Measurements from ENCODE around the gene TMUB1.
"Not testable (repeated sequence)": the region's sequence is repeated elsewhere in the genome, so short reads cannot be mapped to it uniquely, and the experiment has no call there.

TMUB1 gene

GRCh38 chr7:151048911-151049463, 34.3 kb downstream of the TMUB1 start:
- DNase-seq, result no peak

- DNase-seq, result no peak
Measured at GRCh38 chr7:151047976-151048815, 35.1 kb downstream of the TMUB1 start, which contains the start of gene ASIC3. ASIC3 (plus strand) TSS chr7:151048531; CDS start chr7:151048886, 355 bp downstream.

GRCh38 chr7:151046603-151047573, 36.4 kb downstream of the TMUB1 start:
- no peak for DNase-seq

GRCh38 chr7:151045967-151046366, 37.3 kb downstream of the TMUB1 start:
- DNase-seq, result no peak

GRCh38 chr7:151045262-151045661, 38.0 kb downstream of the TMUB1 start:
- DNase-seq, result no peak

GRCh38 chr7:151043959-151044358, 39.3 kb downstream of the TMUB1 start:
- DNase-seq, result no peak

GRCh38 chr7:151043449-151043848, 39.8 kb downstream of the TMUB1 start:
- DNase-seq, result not testable (repeated sequence)

GRCh38 chr7:151040616-151041375, 42.5 kb downstream of the TMUB1 start:
- no peak for DNase-seq

GRCh38 chr7:151039850-151040548, 43.3 kb downstream of the TMUB1 start:
- no peak for DNase-seq

- DNase-seq, result peak; percentile 56
Measured at GRCh38 chr7:151038951-151039849, 44.1 kb downstream of the TMUB1 start.

- DNase-seq, result no peak
Measured at GRCh38 chr7:151035902-151036301, 47.4 kb downstream of the TMUB1 start.

GRCh38 chr7:151035026-151035717, 48.1 kb downstream of the TMUB1 start:
- DNase-seq, result no peak

- DNase-seq, result no peak
Measured at GRCh38 chr7:151034312-151035025, 48.8 kb downstream of the TMUB1 start.

GRCh38 chr7:151033864-151034249, 49.4 kb downstream of the TMUB1 start:
- no peak for DNase-seq

GRCh38 chr7:151032936-151033863, 50.1 kb downstream of the TMUB1 start:
- DNase-seq, result no peak

All from activated CD4-positive, alpha-beta T cell treated with anti-CD3 and anti-CD28 coated beads, Interleukin-2, amount 50 U/mL, for 16 hours (primary cell).